Left ventricle myocardium inferior (tissue), 1 donor: ENCODE measurements around the gene SLX4. TPM values are rescaled to one million over a fixed set of nuclear protein-coding genes. Genes with fewer than 3 reads are reported as not detected.
A peak's percentile ranks its signal among the peaks of the same experiment; 100 is the strongest.

Experiments used
- DNase-seq: peaks from one replicate; pipeline ENCODE4 v3.0.0-alpha.2; 2020
- H3K27ac ChIP-seq: fragments of 200-600 bp; replicated peaks from 2 replicates; pipeline ENCODE4 v1.8.0; 2021
- H3K27me3 ChIP-seq: fragments of 200-600 bp; 2 replicates; pipeline ENCODE4 v1.8.0; 2021; ENCODE audit warnings: low read depth
- H3K36me3 ChIP-seq: fragments of 200-600 bp; 2 replicates; pipeline ENCODE4 v1.8.0; 2021
- H3K4me1 ChIP-seq: fragments of 200-600 bp; 2 replicates; pipeline ENCODE4 v1.8.0; 2021
- H3K4me3 ChIP-seq: fragments of 200-600 bp; 2 replicates; pipeline ENCODE4 v1.8.0; 2021; ENCODE audit warnings: mild to moderate bottlenecking, moderate library complexity
- H3K9me3 ChIP-seq: fragments of 200-600 bp; replicated peaks from 2 replicates; pipeline ENCODE4 v1.8.0; 2021
- CTCF ChIP-seq: fragments of 200-600 bp; IDR thresholded peaks from 2 replicates; pipeline ENCODE4 v1.8.0; 2021; ENCODE audit warnings: antibody characterized with exemption, mild to moderate bottlenecking, borderline replicate concordance
- intact Hi-C: fragments of 100-400 bp; cut with micrococcal nuclease; formaldehyde crosslinking; loops from one replicate; pipeline ENCODE4 v1.11.0; 2022
- total RNA-seq: library from RNA; stranded (reverse); fragmentation: NEBNext Ultra II Directional; extraction: Animal tissue kit (Norgen Biotek cat#: 25700); gene quantifications from one replicate; pipeline ENCODE4 v1.2.1, GENCODE V29; 2021
- donor health status: DM: no; HTN: yes; CAD: no; lungs with severe emphysema.

Gene SLX4
- total RNA-seq, 1 donor from 2014 or later: 2.5 TPM

- Histone ChIP-seq H3K4me1 (peaks cover 20% of the 10 kb centered on the region), H3K4me3 (no peak overlapping the region), H3K27ac (peak overlapping the region; percentile 83), H3K9me3 (no peaks in the 10 kb centered on the region), H3K27me3 (no peaks in the 10 kb centered on the region), H3K36me3 (peaks cover 4% of the 10 kb centered on the region)
- DNase-seq: no peak
- intact Hi-C loops: no loop called here
- no peak for TF ChIP-seq CTCF
These were observed 62.5 kb downstream of the SLX4 start for GRCh38 chr16:3548859-3549258.

GRCh38 chr16:3548445-3548844 is 63.0 kb downstream of the SLX4 start:
- peak overlapping the region; percentile 83 for H3K27ac ChIP-seq
- H3K36me3 ChIP-seq: peaks cover 4% of the 10 kb centered on the region
- DNase-seq: no peak
- TF ChIP-seq CTCF: no peak
- no peaks in the 10 kb centered on the region for H3K27me3 ChIP-seq
- no peak overlapping the region for H3K4me3 ChIP-seq
- no peaks in the 10 kb centered on the region for H3K9me3 ChIP-seq
- H3K4me1 ChIP-seq: peaks cover 20% of the 10 kb centered on the region
- intact Hi-C loops: no loop called here

GRCh38 chr16:3546986-3547682 is 64.3 kb downstream of the SLX4 start:
- DNase-seq: no peak
- TF ChIP-seq CTCF: no peak
- peaks cover 20% of the 10 kb centered on the region for H3K4me1 ChIP-seq
- no peak overlapping the region for H3K4me3 ChIP-seq
- H3K9me3 ChIP-seq: no peaks in the 10 kb centered on the region
- intact Hi-C loops: no loop called here
- peaks cover 4% of the 10 kb centered on the region for H3K36me3 ChIP-seq
- peak overlapping the region; percentile 83 for H3K27ac ChIP-seq
- H3K27me3 ChIP-seq: no peaks in the 10 kb centered on the region

- peaks cover 25% of the 10 kb centered on the region for H3K36me3 ChIP-seq
- H3K4me1 ChIP-seq: peaks cover 15% of the 10 kb centered on the region
- no peak for DNase-seq
- no peak for TF ChIP-seq CTCF
- H3K27me3 ChIP-seq: no peaks in the 10 kb centered on the region
- intact Hi-C loops: no loop called here
- no peak overlapping the region for H3K27ac ChIP-seq
- H3K9me3 ChIP-seq: no peaks in the 10 kb centered on the region
- no peak overlapping the region for H3K4me3 ChIP-seq
These were observed 68.6 kb downstream of the SLX4 start for GRCh38 chr16:3542601-3543373.

GRCh38 chr16:3541527-3542155 is 69.8 kb downstream of the SLX4 start:
- no peak for DNase-seq
- no peak for TF ChIP-seq CTCF
- no peak overlapping the region for H3K4me3 ChIP-seq
- H3K4me1 ChIP-seq: peaks cover 13% of the 10 kb centered on the region
- H3K36me3 ChIP-seq: peaks cover 29% of the 10 kb centered on the region
- intact Hi-C loops: no loop called here
- no peaks in the 10 kb centered on the region for H3K9me3 ChIP-seq
- no peaks in the 10 kb centered on the region for H3K27me3 ChIP-seq
- no peak overlapping the region for H3K27ac ChIP-seq
